ENCODE results near the gene PITX3.
A peak's percentile ranks its signal among the peaks of the same experiment; 100 is the strongest.
"Not testable (repeated sequence)": the region's sequence is repeated elsewhere in the genome, so short reads cannot be mapped to it uniquely, and the experiment has no call there.

Gene PITX3

GRCh38 chr10:102254426-102254825 lies 13.1 kb upstream of the PITX3 start:
- Histone ChIP-seq H3K4me1 (ENCODE audit: control insufficient read depth, insufficient read depth, low read length) (peaks cover 5% of the 10 kb centered on the region), H3K4me2 (ENCODE audit: low read length) (no peak overlapping the region), H3K9me3 (replicated peaks; ENCODE audit: low read length) (no peaks in the 10 kb centered on the region), H3K27me3 (ENCODE audit: control insufficient read depth, insufficient read depth, low read length) (no peaks in the 10 kb centered on the region), H3K9ac (ENCODE audit: low read depth, low read length) (no peak overlapping the region), H3K4me3 (ENCODE audit: low read length) (no peak overlapping the region), H3K36me3 (ENCODE audit: insufficient read depth, low read length) (peaks cover 14% of the 10 kb centered on the region)

DNA sequence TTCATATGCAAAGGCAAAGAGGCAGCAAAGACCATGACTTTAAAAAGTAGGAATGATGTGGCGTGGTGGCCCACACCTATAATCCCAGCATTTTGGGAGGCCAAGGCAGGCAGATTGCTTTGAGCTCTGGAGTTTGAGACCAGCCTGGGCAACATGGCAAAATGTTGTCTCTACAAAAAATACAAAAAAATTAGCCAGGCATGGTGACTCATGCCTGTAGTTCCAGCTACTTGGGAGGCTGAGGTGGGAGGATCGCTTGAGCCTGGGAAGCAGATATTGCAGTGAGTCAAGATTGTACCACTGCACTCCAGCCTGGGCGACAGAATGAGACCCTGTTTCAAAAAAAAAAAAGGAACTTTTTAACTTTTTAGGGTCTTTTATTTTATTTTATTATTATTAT lies 11.2 kb upstream of the PITX3 start:
- not testable (repeated sequence) for H3K9me3 ChIP-seq (replicated peaks; ENCODE audit: low read length); H3K36me3 ChIP-seq (ENCODE audit: insufficient read depth, low read length); H3K9ac ChIP-seq (ENCODE audit: low read depth, low read length); H3K4me3 ChIP-seq (ENCODE audit: low read length); H3K4me2 ChIP-seq (ENCODE audit: low read length); H3K27me3 ChIP-seq (ENCODE audit: control insufficient read depth, insufficient read depth, low read length)
- peaks cover 16% of the 10 kb centered on the region for H3K4me1 ChIP-seq (ENCODE audit: control insufficient read depth, insufficient read depth, low read length)

DNA sequence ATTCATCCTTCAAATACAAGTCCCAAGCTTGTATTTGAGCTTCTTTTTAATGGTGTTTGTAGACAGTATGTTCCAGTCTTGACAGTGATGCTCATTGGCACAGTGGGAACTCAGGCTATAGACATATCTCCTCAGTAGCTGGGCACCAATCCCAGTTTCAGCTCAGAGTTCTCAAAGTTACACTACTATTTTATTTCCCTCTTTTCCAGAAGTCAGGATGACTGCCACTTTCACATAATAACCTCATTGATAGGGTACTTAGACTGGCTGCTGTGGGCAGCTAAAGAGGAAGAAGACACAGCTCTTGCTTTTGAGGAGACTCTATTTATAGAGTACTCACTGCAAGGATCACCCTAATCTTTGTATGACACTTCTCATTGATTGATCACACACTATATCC lies 6.4 kb upstream of the PITX3 start:
- Histone ChIP-seq H3K4me1 (ENCODE audit: control insufficient read depth, insufficient read depth, low read length) (peaks cover 45% of the 10 kb centered on the region), H3K4me3 (ENCODE audit: low read length) (peak overlapping the region; percentile 91), H3K36me3 (ENCODE audit: insufficient read depth, low read length) (no peaks in the 10 kb centered on the region), H3K4me2 (ENCODE audit: low read length) (peak overlapping the region; percentile 90), H3K27me3 (ENCODE audit: control insufficient read depth, insufficient read depth, low read length) (no peaks in the 10 kb centered on the region), H3K9ac (ENCODE audit: low read depth, low read length) (no peak overlapping the region), H3K9me3 (replicated peaks; ENCODE audit: low read length) (no peaks in the 10 kb centered on the region)

DNA sequence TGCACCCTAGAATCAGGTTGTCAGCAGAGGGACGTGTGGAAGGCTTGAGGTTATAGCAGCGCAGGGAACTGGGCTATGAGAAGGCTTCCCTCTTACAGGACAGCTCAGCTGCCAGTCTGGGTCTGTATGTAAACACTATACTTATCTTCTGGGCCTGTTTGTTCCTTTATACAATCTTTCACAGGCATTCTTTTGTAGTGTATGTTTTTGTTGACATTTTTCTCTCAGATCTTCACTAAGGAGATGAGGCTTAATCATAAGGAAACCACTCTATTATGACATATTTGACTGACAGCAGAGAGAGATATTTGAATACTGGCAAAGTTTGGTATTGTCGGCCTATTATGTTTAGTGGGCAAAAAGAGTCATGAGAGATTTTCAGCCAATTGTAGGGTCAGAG lies 4.9 kb upstream of the PITX3 start:
- Histone ChIP-seq H3K4me1 (ENCODE audit: control insufficient read depth, insufficient read depth, low read length) (peaks cover 49% of the 10 kb centered on the region), H3K4me3 (ENCODE audit: low read length) (peak overlapping the region; percentile 91), H3K4me2 (ENCODE audit: low read length) (peak overlapping the region; percentile 90), H3K36me3 (ENCODE audit: insufficient read depth, low read length) (no peaks in the 10 kb centered on the region), H3K27me3 (ENCODE audit: control insufficient read depth, insufficient read depth, low read length) (no peaks in the 10 kb centered on the region), H3K9ac (ENCODE audit: low read depth, low read length) (peak overlapping the region; percentile 90), H3K9me3 (replicated peaks; ENCODE audit: low read length) (no peaks in the 10 kb centered on the region)

DNA sequence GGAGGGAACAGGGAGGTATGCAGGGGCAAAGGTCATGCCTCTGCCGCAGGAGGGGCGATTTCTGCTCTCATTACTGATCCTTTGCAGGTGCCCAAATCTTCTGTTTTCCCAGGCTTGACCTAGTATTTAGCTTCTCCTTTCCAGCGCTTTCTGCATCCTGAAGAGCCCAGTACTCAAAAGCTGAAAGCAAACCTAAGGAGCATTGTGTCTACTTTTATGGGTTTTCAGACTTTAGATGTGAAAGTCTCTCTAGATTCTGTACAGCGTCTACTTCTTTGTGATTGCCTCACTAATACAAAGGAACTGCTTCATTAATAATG lies 4.6 kb upstream of the PITX3 start:
- Histone ChIP-seq H3K36me3 (ENCODE audit: insufficient read depth, low read length) (no peaks in the 10 kb centered on the region), H3K4me1 (ENCODE audit: control insufficient read depth, insufficient read depth, low read length) (peaks cover 51% of the 10 kb centered on the region), H3K9me3 (replicated peaks; ENCODE audit: low read length) (no peaks in the 10 kb centered on the region), H3K4me3 (ENCODE audit: low read length) (peak overlapping the region; percentile 91), H3K27me3 (ENCODE audit: control insufficient read depth, insufficient read depth, low read length) (no peaks in the 10 kb centered on the region), H3K9ac (ENCODE audit: low read depth, low read length) (peak overlapping the region; percentile 90), H3K4me2 (ENCODE audit: low read length) (peak overlapping the region; percentile 90)

DNA sequence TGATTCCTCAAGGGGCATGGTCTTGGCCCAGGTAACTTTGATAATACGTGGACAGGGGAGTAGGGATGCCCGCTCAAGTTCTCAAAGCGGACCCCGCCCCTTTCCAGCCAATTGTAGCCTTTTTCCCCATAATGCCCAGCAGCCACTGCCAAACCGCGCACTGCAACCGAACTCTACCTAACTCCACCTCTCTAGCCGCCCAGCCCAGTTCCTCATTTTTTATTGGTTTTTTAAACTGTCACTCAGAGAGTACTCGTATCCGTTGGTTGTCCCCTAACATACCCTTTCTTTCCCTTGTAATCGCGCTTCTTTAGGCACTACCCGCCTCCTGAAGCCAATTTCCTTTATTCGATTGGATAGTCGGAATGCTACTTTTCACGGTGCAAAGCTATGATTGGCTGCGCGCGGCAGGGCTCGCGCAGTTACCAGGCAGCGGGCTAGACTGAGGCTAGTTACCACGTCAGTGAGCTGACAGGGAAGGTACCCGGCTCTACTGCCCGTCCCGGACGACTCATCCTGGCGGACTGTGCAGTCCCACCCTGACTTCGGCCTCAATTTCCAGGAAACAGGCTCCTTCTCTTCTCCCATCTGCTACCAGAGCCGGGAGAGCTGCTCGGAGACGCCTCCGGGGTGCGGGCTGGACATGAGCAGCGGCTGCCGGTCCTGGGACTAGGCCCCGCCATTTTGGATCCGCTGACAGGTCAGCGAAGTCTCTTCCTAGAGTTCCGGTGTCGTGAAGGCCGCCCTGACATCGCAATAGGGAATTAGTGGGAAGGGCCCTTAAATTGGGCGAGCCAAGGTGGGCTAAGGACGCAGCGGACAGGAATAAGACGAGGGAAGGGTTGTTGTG lies 4.0 kb upstream of the PITX3 start, which contains the start of gene GBF1:
Gene GBF1, plus strand, starts transcription at position 451 of the 850 bp plus-strand sequence. CDS start 13,407 bp downstream, outside the sequence.
- Histone ChIP-seq H3K4me1 (ENCODE audit: control insufficient read depth, insufficient read depth, low read length) (peaks cover 56% of the 10 kb centered on the region), H3K36me3 (ENCODE audit: insufficient read depth, low read length) (no peaks in the 10 kb centered on the region), H3K9me3 (replicated peaks; ENCODE audit: low read length) (no peaks in the 10 kb centered on the region), H3K4me2 (ENCODE audit: low read length) (peak within 1 kb of the TSS; percentile 90), H3K4me3 (ENCODE audit: low read length) (peak within 1 kb of the TSS; percentile 91), H3K27me3 (ENCODE audit: control insufficient read depth, insufficient read depth, low read length) (no peaks in the 10 kb centered on the region), H3K9ac (ENCODE audit: low read depth, low read length) (peak within 1 kb of the TSS; percentile 90)

- H3K36me3 ChIP-seq (ENCODE audit: insufficient read depth, low read length): no peaks in the 10 kb centered on the region
- H3K9me3 ChIP-seq (replicated peaks; ENCODE audit: low read length): no peaks in the 10 kb centered on the region
- H3K4me3 ChIP-seq (ENCODE audit: low read length): no peak overlapping the region
- H3K4me1 ChIP-seq (ENCODE audit: control insufficient read depth, insufficient read depth, low read length): peaks cover 58% of the 10 kb centered on the region
- H3K9ac ChIP-seq (ENCODE audit: low read depth, low read length): no peak overlapping the region
- no peaks in the 10 kb centered on the region for H3K27me3 ChIP-seq (ENCODE audit: control insufficient read depth, insufficient read depth, low read length)
- peak overlapping the region; percentile 43 for H3K4me2 ChIP-seq (ENCODE audit: low read length)
Measured at GRCh38 chr10:102243309-102243708, 2.0 kb upstream of the PITX3 start.

- Histone ChIP-seq H3K4me2 (ENCODE audit: low read length) (peak overlapping the region; percentile 94), H3K9ac (ENCODE audit: low read depth, low read length) (peak overlapping the region; percentile 64), H3K27me3 (ENCODE audit: control insufficient read depth, insufficient read depth, low read length) (no peaks in the 10 kb centered on the region), H3K9me3 (replicated peaks; ENCODE audit: low read length) (no peaks in the 10 kb centered on the region), H3K4me3 (ENCODE audit: low read length) (peak overlapping the region; percentile 80), H3K36me3 (ENCODE audit: insufficient read depth, low read length) (no peaks in the 10 kb centered on the region), H3K4me1 (ENCODE audit: control insufficient read depth, insufficient read depth, low read length) (peaks cover 56% of the 10 kb centered on the region)
Measured at GRCh38 chr10:102242118-102242485, 790 bp upstream of the PITX3 start.

DNA sequence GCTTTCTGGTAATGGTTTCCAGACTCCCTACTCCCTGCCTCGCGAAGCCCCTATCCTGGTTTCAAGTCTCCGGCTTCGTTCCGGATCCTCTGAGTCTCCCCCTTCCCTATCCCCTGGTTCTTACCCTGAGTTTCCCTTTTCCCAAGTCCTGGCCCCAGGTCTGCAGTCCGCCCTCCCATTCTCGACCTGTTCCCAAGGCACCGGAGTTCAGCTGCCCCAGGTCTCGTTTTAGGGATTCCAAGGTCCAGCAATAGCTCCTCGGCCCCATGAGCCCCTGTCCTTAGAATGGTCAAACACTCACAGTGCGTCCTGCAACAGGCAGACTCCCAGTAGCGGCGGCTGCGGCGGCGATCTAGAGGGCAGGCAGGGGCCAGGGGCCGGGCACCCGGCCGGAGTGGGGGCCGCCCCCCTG lies 274 bp downstream of the PITX3 start:
- peak overlapping the region; percentile 80 for H3K4me3 ChIP-seq (ENCODE audit: low read length)
- H3K9ac ChIP-seq (ENCODE audit: low read depth, low read length): peak overlapping the region; percentile 66
- H3K36me3 ChIP-seq (ENCODE audit: insufficient read depth, low read length): no peaks in the 10 kb centered on the region
- no peaks in the 10 kb centered on the region for H3K9me3 ChIP-seq (replicated peaks; ENCODE audit: low read length)
- peak overlapping the region; percentile 94 for H3K4me2 ChIP-seq (ENCODE audit: low read length)
- peaks cover 59% of the 10 kb centered on the region for H3K4me1 ChIP-seq (ENCODE audit: control insufficient read depth, insufficient read depth, low read length)
- no peaks in the 10 kb centered on the region for H3K27me3 ChIP-seq (ENCODE audit: control insufficient read depth, insufficient read depth, low read length)

DNA sequence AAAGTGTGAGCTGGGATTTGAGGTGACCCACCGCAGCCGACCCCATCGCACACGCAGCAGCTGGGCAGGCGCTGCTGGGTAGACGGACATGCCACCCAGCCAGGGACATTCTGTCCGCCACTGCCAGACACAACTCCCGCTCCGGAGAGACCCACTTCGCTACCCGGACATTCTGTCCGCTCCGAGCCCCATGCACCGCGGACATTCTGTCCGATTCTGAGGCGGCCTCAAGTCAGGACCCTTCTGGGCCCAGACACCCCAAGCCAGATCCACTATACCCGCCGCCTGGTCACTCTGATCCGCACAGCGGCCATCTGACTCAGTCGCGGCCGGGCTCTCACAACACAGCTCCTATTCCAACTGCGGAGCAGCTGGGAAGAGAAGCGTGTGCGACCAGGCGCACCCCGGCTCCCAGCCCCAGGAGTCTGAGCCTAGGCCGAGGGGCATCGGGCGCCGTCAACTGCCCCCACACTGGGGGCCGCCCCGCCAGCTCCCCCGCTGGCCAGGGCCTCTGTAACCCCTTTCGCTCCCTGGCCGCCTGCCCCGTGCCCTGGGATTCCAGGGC lies 763 bp downstream of the PITX3 start:
- peak overlapping the region; percentile 94 for H3K4me2 ChIP-seq (ENCODE audit: low read length)
- no peaks in the 10 kb centered on the region for H3K36me3 ChIP-seq (ENCODE audit: insufficient read depth, low read length)
- no peaks in the 10 kb centered on the region for H3K9me3 ChIP-seq (replicated peaks; ENCODE audit: low read length)
- H3K9ac ChIP-seq (ENCODE audit: low read depth, low read length): peak overlapping the region; percentile 66
- H3K4me3 ChIP-seq (ENCODE audit: low read length): peak overlapping the region; percentile 80
- H3K27me3 ChIP-seq (ENCODE audit: control insufficient read depth, insufficient read depth, low read length): no peaks in the 10 kb centered on the region
- peaks cover 64% of the 10 kb centered on the region for H3K4me1 ChIP-seq (ENCODE audit: control insufficient read depth, insufficient read depth, low read length)

DNA sequence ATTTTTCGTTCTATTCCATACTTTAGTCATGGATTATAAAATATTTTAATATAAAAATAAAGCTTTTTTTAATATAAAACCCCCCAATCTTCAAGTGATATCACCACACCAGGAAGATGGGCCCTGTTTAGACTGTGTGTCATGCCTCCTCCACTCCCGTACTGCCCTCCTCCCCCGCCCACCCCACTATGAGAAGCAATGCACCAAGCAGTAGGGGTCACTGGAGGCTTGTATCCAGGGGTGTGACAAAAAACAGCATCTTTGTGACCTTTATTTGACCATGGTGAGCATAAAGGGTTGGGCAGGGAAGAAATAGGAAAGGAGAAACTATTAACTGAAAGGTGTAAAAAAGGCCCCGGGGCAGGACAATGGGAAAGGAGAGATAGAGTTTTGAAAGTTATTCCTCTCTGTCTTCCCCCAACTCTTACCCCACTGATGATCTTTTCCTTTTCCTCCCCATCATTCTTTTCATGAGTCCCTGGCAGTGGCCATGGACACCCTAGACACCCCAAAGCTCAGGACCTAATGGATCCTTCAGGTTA lies 3.5 kb downstream of the PITX3 start:
- Histone ChIP-seq H3K36me3 (ENCODE audit: insufficient read depth, low read length) (no peaks in the 10 kb centered on the region), H3K9ac (ENCODE audit: low read depth, low read length) (no peak overlapping the region), H3K4me1 (ENCODE audit: control insufficient read depth, insufficient read depth, low read length) (peaks cover 61% of the 10 kb centered on the region), H3K4me3 (ENCODE audit: low read length) (no peak overlapping the region), H3K27me3 (ENCODE audit: control insufficient read depth, insufficient read depth, low read length) (no peaks in the 10 kb centered on the region), H3K9me3 (replicated peaks; ENCODE audit: low read length) (no peaks in the 10 kb centered on the region), H3K4me2 (ENCODE audit: low read length) (no peak overlapping the region)

All from skeletal muscle satellite cell (primary cell).